DMS53 treated with DMSO at 0.1 percent for 48 hours (cell line): ENCODE results near the gene TEKT5.
A peak's percentile ranks its signal among the peaks of the same experiment; 100 is the strongest.
"Not testable (repeated sequence)": the region's sequence is repeated elsewhere in the genome, so short reads cannot be mapped to it uniquely, and the experiment has no call there.

Source experiments
- DNase-seq: peaks from one replicate; lab custom pipeline; 2025; ENCODE audit not compliant: unreplicated experiment; lab: John Stamatoyannopoulos, UW

TEKT5 gene

GRCh38 chr16:10660950-10661635, 33.6 kb downstream of the TEKT5 start:
- DNase-seq, result no peak

- DNase-seq, result no peak
Observed at GRCh38 chr16:10658943-10659342, 35.8 kb downstream of the TEKT5 start.

GRCh38 chr16:10657925-10658324, 36.8 kb downstream of the TEKT5 start:
- no peak for DNase-seq

- no peak for DNase-seq
Observed at GRCh38 chr16:10656618-10657017, 38.1 kb downstream of the TEKT5 start.

GRCh38 chr16:10655415-10655977, 39.2 kb downstream of the TEKT5 start:
- no peak for DNase-seq

- no peak for DNase-seq
Observed at GRCh38 chr16:10654592-10655414, 39.9 kb downstream of the TEKT5 start.

- DNase-seq, result peak; percentile 20
Observed at GRCh38 chr16:10652730-10653590, 41.8 kb downstream of the TEKT5 start.

GRCh38 chr16:10649098-10649497, 45.6 kb downstream of the TEKT5 start:
- DNase-seq, result not testable (repeated sequence)

GRCh38 chr16:10647721-10648296, 46.9 kb downstream of the TEKT5 start:
- DNase-seq, result no peak

- DNase-seq, result no peak
Observed at GRCh38 chr16:10647264-10647720, 47.4 kb downstream of the TEKT5 start.

GRCh38 chr16:10646581-10647263, 48.0 kb downstream of the TEKT5 start:
- DNase-seq, result peak; percentile 36

- no peak for DNase-seq
Observed at GRCh38 chr16:10646228-10646580, 48.5 kb downstream of the TEKT5 start.

- no peak for DNase-seq
Observed at GRCh38 chr16:10644092-10644491, 50.6 kb downstream of the TEKT5 start.

GRCh38 chr16:10642964-10643363, 51.8 kb downstream of the TEKT5 start:
- DNase-seq, result no peak

- DNase-seq, result no peak
Observed at GRCh38 chr16:10641953-10642949, 52.5 kb downstream of the TEKT5 start.

GRCh38 chr16:10641555-10641952, 53.2 kb downstream of the TEKT5 start:
- DNase-seq, result no peak

GRCh38 chr16:10640934-10641333, 53.8 kb downstream of the TEKT5 start:
- no peak for DNase-seq

- peak; percentile 53 for DNase-seq
Observed at GRCh38 chr16:10638101-10638500, 56.6 kb downstream of the TEKT5 start.
